NK-92 (cell line): Measurements from ENCODE around the gene MFNG.

ENCODE experiments used
- DNase-seq: peaks from one replicate; lab custom pipeline; 2025; ENCODE audit not compliant: unreplicated experiment; lab: John Stamatoyannopoulos, UW

MFNG gene

GRCh38 chr22:37497062-37497599 lies 10.9 kb upstream of the MFNG start:
- no peak for DNase-seq

GRCh38 chr22:37496651-37497050 lies 10.5 kb upstream of the MFNG start:
- DNase-seq, result no peak

GRCh38 chr22:37493979-37494378 lies 7.8 kb upstream of the MFNG start:
- no peak for DNase-seq

- no peak for DNase-seq
Measured at GRCh38 chr22:37492428-37493344, 6.5 kb upstream of the MFNG start.

GRCh38 chr22:37491559-37492427 lies 5.6 kb upstream of the MFNG start:
- DNase-seq, result no peak

- no peak for DNase-seq
Measured at GRCh38 chr22:37491106-37491505, 4.9 kb upstream of the MFNG start.

GRCh38 chr22:37489983-37490382 lies 3.8 kb upstream of the MFNG start:
- no peak for DNase-seq

- no peak for DNase-seq
Measured at GRCh38 chr22:37488337-37489135, 2.4 kb upstream of the MFNG start.

- no peak for DNase-seq
Measured at GRCh38 chr22:37487571-37487970, 1.4 kb upstream of the MFNG start.

GRCh38 chr22:37487129-37487528 lies 945 bp upstream of the MFNG start:
- no peak for DNase-seq

GRCh38 chr22:37485395-37486223 lies 575 bp downstream of the MFNG start:
- DNase-seq, result no peak

GRCh38 chr22:37484480-37485394 lies 1.4 kb downstream of the MFNG start:
- DNase-seq, result peak; percentile 17

GRCh38 chr22:37483050-37483449 lies 3.1 kb downstream of the MFNG start:
- no peak for DNase-seq

GRCh38 chr22:37482244-37482643 lies 3.9 kb downstream of the MFNG start:
- no peak for DNase-seq

- no peak for DNase-seq
Measured at GRCh38 chr22:37481347-37481907, 4.8 kb downstream of the MFNG start.

- DNase-seq, result no peak
Measured at GRCh38 chr22:37480387-37481346, 5.5 kb downstream of the MFNG start.

GRCh38 chr22:37479196-37479595 lies 7.0 kb downstream of the MFNG start:
- no peak for DNase-seq
